ENCODE results near the gene RPL36.

RPL36 gene

DNA sequence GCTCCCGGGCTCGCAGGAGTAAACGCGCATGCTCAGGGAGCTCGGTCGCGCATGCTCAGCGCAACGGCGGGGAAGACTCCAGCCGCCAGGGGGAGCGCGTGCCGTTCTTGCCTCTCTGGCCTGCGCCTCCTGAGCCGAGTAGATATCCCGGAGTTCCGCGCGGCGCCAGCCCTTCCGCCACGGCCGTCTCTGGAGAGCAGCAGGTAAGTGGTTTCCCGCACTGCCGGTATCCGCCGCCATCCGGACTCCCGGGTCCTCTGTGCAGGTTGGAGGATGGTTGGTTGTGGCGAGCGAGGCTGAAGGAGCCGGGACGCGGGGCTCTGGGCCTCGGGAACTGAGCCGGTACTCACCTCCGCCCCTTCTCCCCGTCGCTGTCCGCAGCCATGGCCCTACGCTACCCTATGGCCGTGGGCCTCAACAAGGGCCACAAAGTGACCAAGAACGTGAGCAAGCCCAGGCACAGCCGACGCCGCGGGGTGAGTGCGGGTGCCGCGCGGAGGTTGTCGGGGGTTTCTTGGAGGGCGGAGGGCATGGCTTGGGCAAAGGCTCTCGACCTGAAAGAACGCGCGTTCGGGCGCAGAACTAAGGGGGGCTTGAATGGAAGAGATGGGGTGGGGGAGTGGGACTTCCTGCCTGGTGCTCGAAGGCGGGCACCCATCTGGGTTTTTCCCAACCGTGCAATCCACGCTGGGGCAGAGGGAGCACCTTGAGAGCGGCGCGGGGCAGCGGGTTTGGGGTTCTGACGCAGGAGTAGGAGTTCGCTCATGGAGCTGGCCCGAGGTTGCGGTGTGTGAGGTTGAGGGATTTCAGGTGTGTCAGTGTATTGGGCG is at the start of gene RPL36:
RPL36 (plus strand) TSS at position 171 of the 830 bp plus-strand sequence; CDS start at position 384, 213 bp downstream.
- peak; percentile 99 for DNase-seq (ENCODE audit: low spot score)

DNA sequence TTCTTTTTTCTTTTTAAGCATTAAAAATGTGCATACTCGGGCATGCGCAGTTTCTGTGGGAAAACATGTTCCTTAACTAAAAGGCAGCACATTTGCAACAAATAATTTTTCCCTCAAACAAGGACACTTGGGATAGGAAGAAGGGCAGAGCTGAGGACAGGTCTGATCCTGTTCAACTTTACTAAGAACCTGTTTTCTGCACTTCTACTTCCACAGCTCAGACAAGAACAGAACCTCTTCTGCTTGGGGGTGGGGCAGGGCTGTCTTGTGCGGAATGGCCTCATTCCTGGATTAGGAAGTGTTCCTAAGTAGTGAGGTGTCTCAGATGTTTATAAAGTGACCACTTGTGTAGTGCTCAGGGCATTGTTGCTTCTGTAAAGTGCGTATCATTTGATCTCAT is 48.9 kb upstream of the RPL36 start:
- DNase-seq (ENCODE audit: low spot score) = no peak

DNA sequence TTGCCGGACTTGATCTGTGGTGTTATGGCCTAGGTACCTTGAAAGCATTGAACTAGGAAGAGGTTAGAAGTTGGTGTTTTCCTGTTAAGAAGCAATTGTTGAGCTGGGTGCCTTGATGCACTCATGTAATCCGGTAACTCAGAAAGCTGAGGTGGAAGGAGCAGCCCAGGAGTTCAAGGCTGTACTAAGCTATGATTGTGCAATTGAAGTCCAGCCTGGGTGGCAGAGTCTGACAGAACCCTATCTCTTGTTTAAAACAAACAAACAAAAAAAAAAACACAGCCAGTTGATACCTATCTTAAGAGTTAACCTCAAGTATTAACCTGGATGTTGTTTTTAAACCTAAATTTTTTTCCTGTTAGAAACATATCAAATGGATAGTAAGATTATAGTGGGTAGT is 47.9 kb upstream of the RPL36 start:
- DNase-seq (ENCODE audit: low spot score) = no peak

DNA sequence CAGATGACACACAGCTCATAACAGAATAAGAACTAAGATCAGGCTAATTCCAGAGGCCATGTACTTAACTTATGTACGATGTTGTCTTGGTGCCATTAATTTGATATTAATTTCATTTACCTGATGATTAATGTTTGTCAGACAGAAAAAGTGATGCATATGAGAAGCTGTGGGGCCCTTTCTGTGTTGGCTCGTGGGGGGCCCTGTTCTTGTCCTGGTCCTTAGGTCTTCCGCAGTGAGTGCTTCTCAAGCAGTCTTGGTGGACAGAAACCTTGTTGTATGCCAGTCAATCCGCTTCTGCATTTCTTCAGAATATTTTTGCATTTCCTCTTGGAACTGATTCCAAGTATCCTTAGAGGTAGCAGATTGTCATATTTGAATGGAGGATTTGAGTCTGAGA is 47.0 kb upstream of the RPL36 start:
- no peak for DNase-seq (ENCODE audit: low spot score)

DNA sequence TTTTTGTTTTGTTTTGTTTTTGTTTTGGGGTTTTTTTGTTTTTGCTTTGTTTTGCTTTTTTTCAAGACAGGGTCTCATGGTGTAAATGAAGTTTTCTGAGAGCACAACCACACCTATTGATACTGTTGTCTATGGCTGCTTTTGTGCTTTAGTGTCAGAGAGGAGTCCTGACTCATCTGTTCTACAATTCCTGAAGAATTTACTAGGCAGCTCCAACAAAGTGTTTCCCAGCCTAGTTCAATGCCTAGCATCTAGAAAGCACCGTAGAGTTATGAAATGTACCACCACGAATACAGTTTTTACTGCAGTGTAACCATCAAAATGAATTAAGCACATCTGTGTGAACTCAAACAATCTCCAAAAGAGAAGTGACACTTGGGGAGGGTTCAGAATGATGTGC is 46.1 kb upstream of the RPL36 start:
- DNase-seq (ENCODE audit: low spot score) = no peak

DNA sequence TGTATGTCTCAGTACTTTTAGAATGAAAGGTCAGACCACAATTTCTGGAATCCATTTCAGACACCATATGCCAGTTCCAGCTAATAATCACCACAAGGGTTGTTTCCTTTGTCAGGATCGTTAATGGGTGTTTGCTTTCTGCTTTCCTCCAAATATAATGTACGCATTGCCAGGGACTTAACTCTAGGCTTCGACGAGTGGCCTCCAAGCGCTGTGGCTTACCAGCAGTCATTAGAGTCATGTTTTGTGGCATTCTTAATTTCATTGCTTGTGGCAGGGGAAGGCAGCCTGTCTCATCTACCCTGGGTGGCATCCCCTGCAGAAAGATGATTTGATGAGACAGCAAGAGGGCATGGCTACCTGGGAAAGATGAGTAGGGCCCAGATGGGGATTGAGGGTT is 44.7 kb upstream of the RPL36 start:
- no peak for DNase-seq (ENCODE audit: low spot score)

DNA sequence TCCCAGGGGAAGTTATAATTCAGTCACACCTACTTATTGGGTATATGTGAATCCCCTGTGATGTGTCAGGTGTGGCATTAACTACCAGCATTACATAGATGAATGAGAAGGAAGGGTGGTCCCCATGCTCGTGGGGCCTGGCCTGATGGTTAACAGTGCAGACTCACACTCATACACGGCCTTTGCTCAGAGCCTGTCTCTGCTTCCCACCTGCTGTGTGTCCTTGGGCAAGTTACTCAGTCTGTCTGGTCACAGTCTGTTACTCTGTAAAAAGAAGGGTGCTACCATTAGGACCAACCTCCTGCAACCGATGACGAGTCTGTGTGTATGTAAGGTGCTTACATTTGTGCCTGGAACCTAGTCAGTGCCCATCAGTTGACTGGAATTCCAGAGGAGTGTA is 43.4 kb upstream of the RPL36 start:
- no peak for DNase-seq (ENCODE audit: low spot score)

DNA sequence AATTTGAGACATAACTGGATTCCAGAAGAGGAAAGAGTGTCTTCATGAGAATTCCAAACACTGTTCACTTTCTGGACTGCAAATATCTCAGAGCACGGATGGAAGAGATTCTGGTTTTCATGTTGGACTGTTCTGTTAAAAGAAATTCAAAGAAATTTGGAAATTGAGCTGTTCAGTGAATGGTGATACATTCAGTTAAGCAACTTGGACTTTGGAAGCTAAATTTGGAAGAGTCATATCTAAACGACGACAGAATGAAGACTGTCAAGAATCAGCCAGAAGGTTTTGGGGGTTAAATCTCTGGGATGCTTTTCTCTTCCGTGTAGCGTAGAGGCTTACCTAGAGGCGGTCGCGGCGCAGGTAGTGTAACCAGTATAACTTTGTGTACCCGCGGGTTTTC is 41.6 kb upstream of the RPL36 start:
- DNase-seq (ENCODE audit: low spot score) = no peak

DNA sequence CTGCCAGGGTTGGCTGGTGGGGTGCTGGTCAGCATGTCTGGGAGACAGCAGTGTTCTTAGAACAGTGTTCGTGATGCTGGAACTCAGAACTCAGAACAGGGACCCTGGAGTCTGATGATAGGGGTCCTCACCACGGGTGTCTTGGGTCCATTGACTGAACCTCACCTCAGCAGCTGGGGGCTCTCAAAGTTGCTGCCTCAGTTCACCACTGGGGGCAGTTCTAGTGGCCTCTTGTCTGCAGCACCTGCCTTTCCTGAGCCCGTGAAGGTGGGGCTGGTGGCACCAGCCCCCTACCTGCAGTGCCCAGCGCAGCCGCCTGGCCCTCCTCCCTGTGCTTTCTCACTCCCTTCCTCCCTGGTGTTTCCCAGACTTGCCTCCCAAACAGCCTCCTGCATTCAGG is 38.7 kb upstream of the RPL36 start:
- DNase-seq (ENCODE audit: low spot score) = no peak

DNA sequence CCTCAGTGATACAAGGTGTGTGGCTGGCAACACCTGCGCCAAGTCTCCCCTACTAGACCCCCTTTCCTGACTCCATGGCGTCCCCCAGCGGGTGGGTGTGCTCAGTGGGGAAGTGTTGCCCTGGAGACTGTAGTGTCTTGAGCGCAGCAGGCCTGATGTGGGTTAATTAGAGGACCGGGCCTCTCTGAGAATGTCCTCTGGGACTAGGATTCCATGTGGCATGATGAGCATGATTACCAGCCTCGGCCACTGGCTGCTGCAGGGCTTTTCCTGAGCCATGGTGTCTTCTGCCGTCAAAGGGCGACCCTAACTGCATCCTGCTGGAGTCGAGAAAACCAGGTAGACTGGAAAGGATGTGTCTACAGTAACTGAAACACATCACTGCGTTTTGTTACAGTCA is 37.8 kb upstream of the RPL36 start:
- no peak for DNase-seq (ENCODE audit: low spot score)

DNA sequence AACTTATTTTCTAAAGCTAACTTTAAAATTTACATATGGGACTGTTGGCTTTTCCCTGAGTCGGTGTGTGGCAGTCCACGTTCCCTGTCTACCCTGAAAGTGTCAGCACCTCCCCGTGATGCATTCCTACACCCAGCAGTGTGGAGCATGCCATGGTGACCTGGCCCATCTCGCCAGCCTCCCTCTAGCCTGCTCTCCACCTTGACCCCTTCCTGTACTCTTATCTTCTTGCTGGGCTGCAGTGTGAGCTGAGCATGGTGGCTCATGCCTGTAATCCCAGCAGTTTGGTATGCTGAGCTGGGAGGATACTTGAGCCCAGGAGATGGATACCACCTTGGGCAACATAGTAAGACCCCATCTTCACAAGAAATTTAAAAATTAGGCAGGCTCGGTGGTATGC is 35.2 kb upstream of the RPL36 start:
- no peak for DNase-seq (ENCODE audit: low spot score)

DNA sequence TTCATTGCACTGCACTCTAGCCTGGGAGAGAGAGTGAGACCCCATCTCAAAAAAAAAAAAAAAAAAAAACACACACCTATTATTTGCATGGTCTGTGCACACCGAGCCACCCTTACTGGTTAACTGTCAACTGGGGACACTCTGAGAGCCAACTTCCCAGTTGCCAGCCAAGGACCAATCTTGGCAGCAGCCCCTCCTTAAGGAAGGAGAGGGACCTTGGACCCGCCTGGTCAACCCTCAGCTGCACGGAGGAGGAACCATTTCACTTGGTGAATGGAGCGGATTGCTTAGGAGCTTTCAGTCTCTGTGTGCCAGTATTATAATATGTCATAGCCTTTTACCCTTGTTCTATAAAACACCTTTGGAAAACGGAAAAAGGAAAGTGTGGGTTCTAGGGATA is 34.7 kb upstream of the RPL36 start:
- DNase-seq (ENCODE audit: low spot score) = no peak

DNA sequence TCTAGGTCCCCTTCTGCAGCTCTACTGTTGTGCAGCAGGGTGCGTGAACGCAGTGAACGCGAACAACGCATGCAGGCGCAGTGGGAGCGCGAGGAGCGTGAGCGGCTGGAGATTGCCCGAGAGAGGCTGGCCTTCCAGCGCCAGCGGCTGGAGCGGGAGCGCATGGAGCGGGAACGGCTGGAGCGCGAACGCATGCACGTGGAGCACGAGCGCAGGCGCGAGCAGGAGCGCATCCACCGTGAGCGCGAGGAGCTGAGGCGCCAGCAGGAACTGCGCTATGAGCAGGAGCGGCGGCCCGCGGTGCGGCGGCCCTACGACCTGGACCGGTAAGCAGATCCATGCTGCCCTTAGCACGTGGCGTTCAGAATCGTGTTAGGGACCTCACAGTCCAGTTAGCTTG is 28.6 kb upstream of the RPL36 start:
- no peak for DNase-seq (ENCODE audit: low spot score)

DNA sequence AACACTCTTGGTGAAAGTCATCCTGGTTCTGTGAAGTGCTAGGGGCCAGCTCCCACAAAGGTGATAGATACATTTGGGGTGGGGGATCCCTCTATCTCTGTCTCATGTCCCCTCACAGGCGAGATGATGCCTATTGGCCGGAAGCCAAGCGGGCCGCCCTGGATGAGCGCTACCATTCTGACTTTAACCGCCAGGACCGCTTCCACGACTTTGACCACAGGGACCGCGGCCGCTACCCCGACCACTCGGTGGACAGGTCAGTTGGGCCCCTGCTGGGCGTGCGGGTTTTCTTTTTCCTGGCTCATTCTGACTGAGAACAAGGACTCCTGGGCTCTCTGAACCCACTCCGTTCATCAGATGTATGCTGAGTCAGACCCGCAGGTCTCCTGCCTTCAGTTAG is 26.2 kb upstream of the RPL36 start:
- no peak for DNase-seq (ENCODE audit: low spot score)

DNA sequence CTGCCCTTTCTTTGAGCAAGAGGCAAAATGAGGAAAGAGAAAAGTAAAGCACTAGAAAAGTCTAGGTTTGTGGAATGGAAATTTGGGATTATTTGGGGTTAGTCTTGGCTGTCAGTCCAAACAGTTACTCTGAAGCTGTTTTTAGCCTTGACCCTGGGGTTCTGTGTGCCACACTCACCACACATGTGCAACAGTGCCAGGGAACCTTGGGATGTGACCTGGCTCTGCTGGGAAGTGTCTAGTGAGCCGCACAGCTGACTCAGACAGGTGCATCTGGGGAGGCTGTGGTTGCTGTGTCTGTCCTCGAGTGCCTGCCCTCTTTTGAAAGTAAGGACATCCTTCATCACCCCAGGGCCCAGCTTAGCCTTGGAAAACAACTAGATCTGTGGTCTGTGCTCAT is 25.6 kb upstream of the RPL36 start:
- DNase-seq (ENCODE audit: low spot score) = no peak

DNA sequence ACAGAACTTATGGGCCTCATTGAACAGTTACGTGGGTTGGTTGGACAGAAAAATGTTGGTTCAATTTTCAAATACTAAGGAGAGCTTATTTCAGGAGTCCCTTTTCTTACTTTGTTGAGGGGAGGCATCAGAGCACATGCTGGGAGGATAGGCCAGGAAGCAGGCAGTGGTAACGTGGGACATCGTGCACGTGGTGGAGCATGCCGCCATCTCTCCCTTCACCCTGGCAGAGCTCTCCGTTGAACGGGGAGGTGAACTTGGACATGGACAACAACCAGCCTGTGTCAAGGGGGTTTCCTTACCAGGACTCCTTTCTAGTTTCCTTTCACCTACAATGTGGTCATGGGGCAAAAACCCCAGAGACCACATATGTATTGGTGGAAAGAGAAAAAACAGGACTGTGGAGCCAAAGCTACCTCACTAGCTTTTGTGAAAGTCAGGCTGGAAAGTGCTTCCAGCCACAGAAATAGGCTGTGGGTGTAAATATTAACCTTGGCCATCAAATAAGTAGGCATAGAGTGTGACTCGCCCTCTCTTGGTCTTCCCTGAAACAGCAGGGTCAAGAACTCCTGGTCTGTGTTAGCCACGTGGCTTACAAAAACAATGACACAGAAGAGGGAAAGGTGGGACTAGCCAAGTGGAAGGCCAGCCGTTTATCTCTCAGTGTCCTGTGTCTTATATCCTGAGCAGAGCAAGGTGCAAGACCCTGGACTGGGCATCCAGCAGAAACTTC is 24.1 kb upstream of the RPL36 start:
- no peak for DNase-seq (ENCODE audit: low spot score)

DNA sequence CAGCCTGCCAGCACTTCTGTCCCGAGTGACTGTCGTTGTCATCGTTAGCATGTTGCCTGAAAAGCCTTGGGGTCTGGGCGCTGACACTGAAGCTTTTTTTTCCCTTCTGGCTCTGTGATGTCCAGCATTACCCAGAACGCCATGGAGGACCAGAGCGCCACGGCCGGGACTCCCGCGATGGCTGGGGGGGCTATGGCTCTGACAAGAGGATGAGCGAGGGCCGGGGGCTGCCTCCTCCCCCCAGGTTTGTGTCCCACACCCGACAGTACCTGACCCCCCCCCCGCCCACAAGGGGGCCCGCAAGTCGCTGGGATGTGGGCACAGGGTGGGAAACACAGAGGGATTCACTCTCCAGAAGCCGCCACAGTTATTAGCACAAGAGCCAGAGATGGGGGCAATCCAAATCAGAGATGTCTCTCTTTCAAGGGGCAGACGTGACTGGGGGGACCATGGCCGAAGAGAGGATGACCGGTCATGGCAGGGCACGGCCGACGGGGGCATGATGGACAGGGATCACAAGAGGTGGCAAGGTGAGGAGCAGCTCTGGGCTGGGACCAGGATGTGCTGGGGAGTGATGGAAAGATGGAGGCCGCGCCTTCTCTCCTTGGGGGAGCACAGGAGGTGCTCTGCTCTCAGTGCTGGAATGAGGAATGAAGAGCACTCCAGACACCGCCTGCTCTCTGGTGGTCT is 23.0 kb upstream of the RPL36 start:
- no peak for DNase-seq (ENCODE audit: low spot score)

DNA sequence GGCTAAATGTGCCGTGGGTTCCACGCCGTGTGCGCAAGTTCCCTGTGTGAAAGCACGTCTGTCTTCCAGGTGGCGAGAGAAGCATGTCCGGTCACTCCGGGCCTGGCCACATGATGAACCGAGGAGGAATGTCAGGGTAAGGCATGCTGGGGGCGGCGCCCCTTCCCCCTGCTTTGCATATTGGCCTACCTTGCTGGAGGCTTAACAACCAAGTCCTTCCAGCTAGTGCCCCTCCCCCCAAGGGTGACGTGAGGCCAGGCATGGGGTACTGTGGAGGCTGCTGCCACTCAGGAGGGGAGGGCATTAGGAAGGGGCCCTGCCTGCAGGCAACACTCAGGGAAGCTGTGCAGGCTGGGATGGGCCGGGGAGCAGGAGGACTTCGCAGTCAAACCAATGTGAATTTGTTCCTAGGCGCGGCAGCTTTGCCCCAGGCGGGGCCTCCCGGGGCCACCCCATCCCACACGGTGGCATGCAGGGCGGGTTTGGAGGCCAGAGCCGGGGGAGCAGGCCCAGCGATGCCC is 22.3 kb upstream of the RPL36 start:
- DNase-seq (ENCODE audit: low spot score) = no peak

DNA sequence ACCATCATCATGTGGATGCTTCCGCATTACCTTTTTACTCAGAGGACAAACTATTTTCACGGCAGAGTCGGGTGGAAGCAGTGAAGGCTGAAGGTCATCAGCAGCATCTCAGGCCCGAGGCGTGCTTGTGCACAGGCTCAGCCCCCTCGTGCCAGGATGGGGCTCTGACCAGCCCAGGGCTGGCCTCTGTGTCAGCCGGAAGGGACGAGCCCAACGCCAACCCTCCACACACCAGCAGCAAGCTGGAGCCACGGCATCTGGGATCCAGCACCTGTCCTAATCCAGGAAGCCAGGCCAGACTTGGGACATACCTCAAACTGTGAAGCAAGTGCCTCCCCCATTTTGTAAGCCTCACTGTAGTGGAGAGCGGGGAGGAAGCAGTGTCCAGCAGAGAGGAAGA is 20.9 kb upstream of the RPL36 start:
- no peak for DNase-seq (ENCODE audit: low spot score)

DNA sequence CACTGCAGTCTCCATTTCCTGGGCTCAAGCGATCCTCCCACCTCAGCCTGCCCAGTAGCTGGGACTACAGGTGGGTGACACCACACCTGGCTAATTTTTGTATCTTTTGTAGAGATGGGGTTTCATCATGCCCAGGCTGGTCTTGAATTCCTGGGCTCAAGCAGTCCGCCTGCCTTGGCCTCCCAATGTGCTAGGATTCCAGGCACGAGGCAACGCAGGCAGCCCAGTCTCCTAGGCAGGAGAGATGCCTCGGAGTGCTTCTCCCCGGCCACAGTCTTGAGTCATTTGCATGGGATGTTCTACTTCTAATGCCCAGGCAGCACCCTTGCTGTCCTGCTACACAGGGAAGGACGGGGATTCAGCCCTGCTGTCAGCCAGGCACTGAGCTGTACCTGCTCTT is 18.5 kb upstream of the RPL36 start:
- DNase-seq (ENCODE audit: low spot score) = no peak

DNA sequence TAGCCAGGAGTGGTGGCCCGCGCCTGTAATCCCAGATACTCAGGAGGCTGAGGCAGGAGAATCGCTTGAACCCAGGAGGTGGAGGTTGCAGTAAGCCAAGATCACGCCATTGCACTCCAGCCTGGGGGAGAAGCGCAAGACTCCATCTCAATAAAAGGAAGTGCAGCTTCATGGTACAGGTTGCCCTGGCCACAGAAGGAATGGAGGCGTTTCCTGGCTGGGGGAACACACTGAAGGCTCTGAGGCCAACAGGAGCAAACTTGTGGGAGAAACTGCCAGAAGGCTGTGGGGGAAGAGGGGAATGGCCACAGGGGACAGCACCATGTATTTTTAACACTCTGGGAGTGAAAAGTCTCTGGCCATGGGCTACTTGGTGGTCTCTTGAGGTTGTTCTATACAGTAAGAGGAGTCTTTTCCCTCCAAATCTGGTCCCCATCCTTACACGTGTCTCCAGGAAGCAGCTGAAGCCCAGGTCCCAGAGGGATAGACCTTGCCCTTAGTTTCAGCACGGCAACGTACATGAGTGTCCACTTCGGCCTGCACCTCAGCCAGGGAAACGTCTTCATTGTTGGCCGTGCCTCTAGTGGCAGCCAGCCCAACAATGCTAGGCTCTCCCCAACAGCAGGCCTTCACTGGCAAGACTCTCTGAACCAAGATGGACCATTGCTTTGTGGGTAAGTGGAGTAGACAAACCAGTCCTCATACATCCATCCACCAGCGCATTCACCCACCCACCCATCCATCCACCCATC is 17.2 kb upstream of the RPL36 start:
- no peak for DNase-seq (ENCODE audit: low spot score)

DNA sequence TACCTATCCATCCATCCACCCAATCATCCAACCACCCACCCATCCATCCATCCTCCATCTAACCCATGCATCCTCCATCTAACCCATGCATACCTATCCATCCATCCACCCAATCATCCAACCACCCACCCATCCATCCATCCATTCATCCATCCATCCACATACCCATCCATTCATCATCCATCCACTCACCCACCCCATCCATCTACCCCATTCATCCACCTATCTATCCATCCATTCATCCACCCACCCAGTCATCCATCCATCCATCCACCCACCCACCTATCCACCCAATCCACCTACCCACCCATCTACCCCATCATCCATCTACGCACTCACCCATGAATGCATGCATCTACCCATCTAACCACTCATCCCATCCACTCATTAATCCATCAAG is 16.3 kb upstream of the RPL36 start:
- no peak for DNase-seq (ENCODE audit: low spot score)

Data from activated CD4-positive, alpha-beta T cell treated with anti-CD3 and anti-CD28 coated beads, Interleukin-2, Interleukin-4, amounts not matched to agents 100 ng/mL and 50 ng/mL, durations not matched to agents 16 hours and 8 hours (primary cell).